Measurements from ENCODE around the gene LRRC7. TPM values are rescaled to one million over a fixed set of nuclear protein-coding genes. Genes with fewer than 3 reads are reported as not detected.

The LRRC7 gene
- total and polyA plus RNA-seq, 9 donors, result 9.0 to 28.6 (median 12.8) TPM

- Histone ChIP-seq H3K27me3 (ENCODE audit: control insufficient read depth, insufficient read depth, low read length) (no peaks in the 10 kb centered on the region), H3K36me3 (ENCODE audit: control insufficient read depth, insufficient read depth, low read length) (no peaks in the 10 kb centered on the region), H3K27ac (ENCODE audit: low read length) (no peak overlapping the region), H3K9me3 (replicated peaks; ENCODE audit: control insufficient read depth, low read depth, low read length) (no peaks in the 10 kb centered on the region), H3K4me1 (ENCODE audit: control insufficient read depth, insufficient read depth, low read length) (no peaks in the 10 kb centered on the region), H3K4me3 (ENCODE audit: low read length) (no peak overlapping the region)
- DNase-seq, result no peak
- no CpG with 5 or more reads among the region's 1 CpG for WGBS (ENCODE audit: insufficient coverage)
These were observed 182.9 kb downstream of the LRRC7 start for GRCh38 chr1:69750638-69751037.

DNA sequence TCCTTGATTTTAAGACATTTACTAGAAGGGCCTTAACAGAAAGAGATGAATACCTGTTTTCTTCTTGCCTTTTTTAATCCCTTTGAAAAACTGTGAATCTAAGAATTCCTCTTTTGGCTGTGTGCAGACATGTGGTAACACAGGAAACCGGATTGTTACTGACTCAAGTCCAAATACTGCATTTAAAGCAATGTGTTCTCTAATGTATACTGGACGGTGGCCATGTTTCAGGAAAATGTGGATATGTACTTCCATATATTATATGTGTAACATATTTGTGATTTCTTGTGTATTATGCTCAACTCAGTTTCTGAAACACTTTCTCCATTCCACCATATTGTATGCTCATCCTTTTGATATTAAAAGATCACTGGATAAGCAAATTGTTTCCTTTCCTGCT lies 185.1 kb downstream of the LRRC7 start:
- WGBS (ENCODE audit: insufficient coverage), result no CpG with 5 or more reads among the region's 2 CpGs

GRCh38 chr1:69754521-69754920 lies 186.8 kb downstream of the LRRC7 start:
- Histone ChIP-seq H3K4me3 (ENCODE audit: low read length) (no peak overlapping the region), H3K4me1 (ENCODE audit: control insufficient read depth, insufficient read depth, low read length) (no peaks in the 10 kb centered on the region), H3K9me3 (replicated peaks; ENCODE audit: control insufficient read depth, low read depth, low read length) (no peaks in the 10 kb centered on the region), H3K27ac (ENCODE audit: low read length) (no peak overlapping the region), H3K27me3 (ENCODE audit: control insufficient read depth, insufficient read depth, low read length) (no peaks in the 10 kb centered on the region), H3K36me3 (ENCODE audit: control insufficient read depth, insufficient read depth, low read length) (no peaks in the 10 kb centered on the region)
- 80% methylated on average over 2 of the region's 3 CpGs for WGBS (ENCODE audit: insufficient coverage)
- no peak for DNase-seq

More for the DNA sequence above, 185.1 kb downstream of the LRRC7 start:
- Histone ChIP-seq H3K4me3 (ENCODE audit: low read length) (no peak overlapping the region), H3K27me3 (ENCODE audit: control insufficient read depth, insufficient read depth, low read length) (no peaks in the 10 kb centered on the region), H3K36me3 (ENCODE audit: control insufficient read depth, insufficient read depth, low read length) (no peaks in the 10 kb centered on the region), H3K27ac (ENCODE audit: low read length) (no peak overlapping the region), H3K9me3 (replicated peaks; ENCODE audit: control insufficient read depth, low read depth, low read length) (no peaks in the 10 kb centered on the region), H3K4me1 (ENCODE audit: control insufficient read depth, insufficient read depth, low read length) (no peaks in the 10 kb centered on the region)
- peak; percentile 44 for DNase-seq

DNA sequence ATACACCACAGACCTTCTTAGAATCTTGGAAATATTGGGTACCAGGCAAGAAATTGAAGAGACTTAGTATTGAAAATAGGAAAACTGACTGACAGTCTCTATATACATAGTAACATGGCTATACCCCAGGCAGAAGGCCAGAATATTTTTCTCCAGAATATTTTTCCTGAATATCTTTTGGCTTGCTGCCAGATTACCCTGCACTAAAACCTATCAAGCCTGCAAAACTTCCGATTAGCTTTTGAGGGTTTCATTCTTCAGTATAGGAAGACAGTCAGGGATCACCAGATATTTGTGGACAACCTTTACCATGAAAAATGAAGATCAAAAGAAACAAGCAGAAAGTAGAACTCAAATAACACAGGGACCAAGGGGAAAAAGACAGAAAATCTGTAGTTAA lies 187.9 kb downstream of the LRRC7 start:
- no peaks in the 10 kb centered on the region for H3K9me3 ChIP-seq (replicated peaks; ENCODE audit: control insufficient read depth, low read depth, low read length)
- no peaks in the 10 kb centered on the region for H3K27me3 ChIP-seq (ENCODE audit: control insufficient read depth, insufficient read depth, low read length)
- no peak for DNase-seq
- no peak overlapping the region for H3K27ac ChIP-seq (ENCODE audit: low read length)
- WGBS (ENCODE audit: insufficient coverage), result no CpG with 5 or more reads among the region's 1 CpG
- H3K36me3 ChIP-seq (ENCODE audit: control insufficient read depth, insufficient read depth, low read length), result no peaks in the 10 kb centered on the region
- no peaks in the 10 kb centered on the region for H3K4me1 ChIP-seq (ENCODE audit: control insufficient read depth, insufficient read depth, low read length)
- H3K4me3 ChIP-seq (ENCODE audit: low read length), result no peak overlapping the region

DNA sequence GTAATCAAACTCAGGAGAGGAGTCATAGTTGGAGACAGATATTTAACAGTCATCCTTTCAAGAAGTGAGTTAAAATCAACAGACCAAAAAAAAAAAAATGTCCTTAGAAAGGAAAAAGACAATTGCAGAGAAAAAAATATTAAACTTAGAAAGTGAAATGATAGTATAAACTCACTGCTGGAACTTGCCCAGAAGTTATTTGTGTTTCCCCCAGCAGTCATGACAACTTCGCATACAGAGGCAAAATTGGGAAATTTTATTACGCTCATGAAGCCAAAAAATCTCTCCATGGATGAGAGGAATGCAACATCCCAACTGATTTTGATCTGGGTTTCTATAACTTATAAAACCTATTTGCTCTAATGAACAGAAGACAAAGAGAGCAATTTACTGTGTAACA lies 198.2 kb downstream of the LRRC7 start:
- Histone ChIP-seq H3K27me3 (ENCODE audit: control insufficient read depth, insufficient read depth, low read length) (no peaks in the 10 kb centered on the region), H3K9me3 (replicated peaks; ENCODE audit: control insufficient read depth, low read depth, low read length) (no peaks in the 10 kb centered on the region), H3K4me1 (ENCODE audit: control insufficient read depth, insufficient read depth, low read length) (no peaks in the 10 kb centered on the region), H3K36me3 (ENCODE audit: control insufficient read depth, insufficient read depth, low read length) (peaks cover 2% of the 10 kb centered on the region), H3K4me3 (ENCODE audit: low read length) (no peak overlapping the region), H3K27ac (ENCODE audit: low read length) (peak overlapping the region; percentile 71)
- WGBS (ENCODE audit: insufficient coverage), result no CpG with 5 or more reads among the region's 2 CpGs
- DNase-seq, result peak; percentile 97

GRCh38 chr1:69766431-69767180 lies 198.9 kb downstream of the LRRC7 start:
- H3K4me1 ChIP-seq (ENCODE audit: control insufficient read depth, insufficient read depth, low read length), result no peaks in the 10 kb centered on the region
- 81% methylated on average over 5 of the region's 7 CpGs for WGBS (ENCODE audit: insufficient coverage)
- H3K27ac ChIP-seq (ENCODE audit: low read length), result peak overlapping the region; percentile 36
- peaks cover 2% of the 10 kb centered on the region for H3K36me3 ChIP-seq (ENCODE audit: control insufficient read depth, insufficient read depth, low read length)
- peak; percentile 30 for DNase-seq
- no peaks in the 10 kb centered on the region for H3K27me3 ChIP-seq (ENCODE audit: control insufficient read depth, insufficient read depth, low read length)
- H3K9me3 ChIP-seq (replicated peaks; ENCODE audit: control insufficient read depth, low read depth, low read length), result no peaks in the 10 kb centered on the region
- H3K4me3 ChIP-seq (ENCODE audit: low read length), result no peak overlapping the region

- H3K9me3 ChIP-seq (replicated peaks; ENCODE audit: control insufficient read depth, low read depth, low read length), result no peaks in the 10 kb centered on the region
- H3K27ac ChIP-seq (ENCODE audit: low read length), result no peak overlapping the region
- DNase-seq, result no peak
- no peak overlapping the region for H3K4me3 ChIP-seq (ENCODE audit: low read length)
- no peaks in the 10 kb centered on the region for H3K27me3 ChIP-seq (ENCODE audit: control insufficient read depth, insufficient read depth, low read length)
- H3K36me3 ChIP-seq (ENCODE audit: control insufficient read depth, insufficient read depth, low read length), result no peaks in the 10 kb centered on the region
- no CpG with 5 or more reads among the region's 1 CpG for WGBS (ENCODE audit: insufficient coverage)
- no peaks in the 10 kb centered on the region for H3K4me1 ChIP-seq (ENCODE audit: control insufficient read depth, insufficient read depth, low read length)
These were observed 208.8 kb downstream of the LRRC7 start for GRCh38 chr1:69776555-69776954.

DNA sequence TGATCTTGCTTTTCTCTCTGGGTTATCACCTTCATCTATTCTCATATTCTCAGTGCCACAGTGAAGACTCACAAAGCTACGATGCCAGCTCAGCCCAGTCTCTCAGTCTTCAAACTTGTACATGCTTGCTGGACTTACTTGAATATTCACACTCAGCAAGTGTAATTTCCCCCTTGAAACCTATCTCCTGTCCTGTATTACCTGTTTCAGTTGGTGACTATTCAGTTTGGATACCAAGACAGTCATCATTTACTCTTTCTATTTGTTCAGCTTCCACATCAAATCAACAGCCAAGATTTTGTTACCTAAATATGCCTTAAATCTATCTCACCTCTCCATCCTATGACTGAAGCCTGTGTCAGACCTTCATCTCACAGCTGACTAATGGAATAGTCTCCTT lies 209.7 kb downstream of the LRRC7 start:
- H3K4me1 ChIP-seq (ENCODE audit: control insufficient read depth, insufficient read depth, low read length), result no peaks in the 10 kb centered on the region
- H3K9me3 ChIP-seq (replicated peaks; ENCODE audit: control insufficient read depth, low read depth, low read length), result no peaks in the 10 kb centered on the region
- no peak overlapping the region for H3K4me3 ChIP-seq (ENCODE audit: low read length)
- DNase-seq, result no peak
- H3K27me3 ChIP-seq (ENCODE audit: control insufficient read depth, insufficient read depth, low read length), result no peaks in the 10 kb centered on the region
- no peak overlapping the region for H3K27ac ChIP-seq (ENCODE audit: low read length)
- WGBS (ENCODE audit: insufficient coverage), result 100% methylated on average over 1 of the region's 1 CpG
- no peaks in the 10 kb centered on the region for H3K36me3 ChIP-seq (ENCODE audit: control insufficient read depth, insufficient read depth, low read length)

DNA sequence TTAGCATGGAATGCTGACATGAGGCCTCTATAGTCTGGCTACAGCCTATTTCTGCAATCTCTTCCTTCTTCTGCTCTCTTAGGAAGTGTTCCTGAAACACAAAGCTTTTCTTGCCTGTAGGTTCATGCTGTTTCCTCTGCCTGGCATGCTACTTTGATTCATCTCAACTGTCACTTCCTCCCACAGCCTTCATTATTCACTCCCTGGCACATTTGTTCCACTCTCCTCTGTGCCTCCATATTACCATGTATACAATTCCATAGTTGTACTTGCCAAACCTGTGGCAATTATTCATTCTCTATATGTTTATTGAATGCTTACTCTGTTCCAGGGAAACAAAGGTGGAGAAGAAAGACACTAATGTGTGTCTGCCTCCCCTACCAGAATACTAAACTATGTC lies 210.2 kb downstream of the LRRC7 start:
- Histone ChIP-seq H3K4me1 (ENCODE audit: control insufficient read depth, insufficient read depth, low read length) (no peaks in the 10 kb centered on the region), H3K4me3 (ENCODE audit: low read length) (no peak overlapping the region), H3K27ac (ENCODE audit: low read length) (no peak overlapping the region), H3K9me3 (replicated peaks; ENCODE audit: control insufficient read depth, low read depth, low read length) (no peaks in the 10 kb centered on the region), H3K27me3 (ENCODE audit: control insufficient read depth, insufficient read depth, low read length) (no peaks in the 10 kb centered on the region), H3K36me3 (ENCODE audit: control insufficient read depth, insufficient read depth, low read length) (no peaks in the 10 kb centered on the region)
- no peak for DNase-seq

- WGBS (ENCODE audit: insufficient coverage), result 72% methylated on average over 5 of the region's 5 CpGs
- no peak overlapping the region for H3K4me3 ChIP-seq (ENCODE audit: low read length)
- no peaks in the 10 kb centered on the region for H3K9me3 ChIP-seq (replicated peaks; ENCODE audit: control insufficient read depth, low read depth, low read length)
- no peaks in the 10 kb centered on the region for H3K27me3 ChIP-seq (ENCODE audit: control insufficient read depth, insufficient read depth, low read length)
- H3K36me3 ChIP-seq (ENCODE audit: control insufficient read depth, insufficient read depth, low read length), result no peaks in the 10 kb centered on the region
- DNase-seq, result no peak
- no peak overlapping the region for H3K27ac ChIP-seq (ENCODE audit: low read length)
- H3K4me1 ChIP-seq (ENCODE audit: control insufficient read depth, insufficient read depth, low read length), result no peaks in the 10 kb centered on the region
These were observed 219.4 kb downstream of the LRRC7 start for GRCh38 chr1:69787151-69787550.

DNA sequence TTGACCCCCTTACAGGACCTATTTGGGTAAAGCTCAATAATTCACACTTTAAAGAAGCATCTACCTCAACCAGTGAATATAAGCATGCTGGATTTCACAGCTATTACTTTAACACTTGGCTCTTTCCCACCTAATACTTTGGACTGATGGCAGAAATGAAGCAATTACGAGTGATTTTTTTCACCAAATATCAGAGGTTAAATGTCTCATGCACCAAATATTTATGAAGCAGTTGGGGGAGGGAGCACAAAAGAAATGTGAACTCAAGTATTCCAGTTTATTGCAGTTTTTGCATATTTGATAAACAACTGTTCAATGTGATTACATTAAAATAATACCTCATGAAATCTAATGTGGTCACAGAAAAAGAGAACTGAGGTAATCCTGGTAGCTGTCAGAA lies 223.6 kb downstream of the LRRC7 start:
- no peaks in the 10 kb centered on the region for H3K27me3 ChIP-seq (ENCODE audit: control insufficient read depth, insufficient read depth, low read length)
- no peak overlapping the region for H3K27ac ChIP-seq (ENCODE audit: low read length)
- no peak overlapping the region for H3K4me3 ChIP-seq (ENCODE audit: low read length)
- no peaks in the 10 kb centered on the region for H3K9me3 ChIP-seq (replicated peaks; ENCODE audit: control insufficient read depth, low read depth, low read length)
- WGBS (ENCODE audit: insufficient coverage), result no CpG with 5 or more reads among the region's 1 CpG
- no peaks in the 10 kb centered on the region for H3K36me3 ChIP-seq (ENCODE audit: control insufficient read depth, insufficient read depth, low read length)
- H3K4me1 ChIP-seq (ENCODE audit: control insufficient read depth, insufficient read depth, low read length), result no peaks in the 10 kb centered on the region
- DNase-seq, result peak; percentile 36

Measured in muscle of leg (tissue), 11 donors.